GM18520 (cell line): ENCODE measurements around the gene TTC1.

ENCODE experiments used
- ATAC-seq: cut with Tn5 transposase; IDR thresholded peaks from one replicate; pipeline ENCODE4 v1.9.1; 2021; ENCODE audit not compliant: unreplicated experiment

Gene TTC1

GRCh38 chr5:160082614-160083500 is 73.9 kb downstream of the TTC1 start:
- no peak for ATAC-seq

- no peak for ATAC-seq
Measured at GRCh38 chr5:160083501-160083900, 74.6 kb downstream of the TTC1 start.

- no peak for ATAC-seq
Measured at GRCh38 chr5:160084144-160084543, 75.2 kb downstream of the TTC1 start.

DNA sequence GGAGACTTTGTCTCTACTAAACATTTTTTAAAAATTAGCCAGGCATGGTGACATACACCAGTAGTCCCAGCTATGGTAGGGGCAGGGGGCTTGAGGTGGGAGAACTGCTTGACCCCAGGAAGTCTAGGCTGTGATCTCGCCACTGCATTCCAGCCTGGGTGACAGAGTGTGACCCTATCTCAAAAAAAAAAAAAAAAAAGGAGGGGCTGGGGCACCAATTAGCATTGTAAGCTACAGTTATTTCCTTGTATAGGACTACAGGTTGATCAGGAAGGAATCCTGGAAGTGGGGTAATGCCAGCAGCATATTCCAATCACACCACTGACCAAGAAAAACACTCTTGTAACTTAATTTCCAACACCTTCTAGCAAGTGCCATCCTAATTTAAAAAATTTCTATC is 78.3 kb downstream of the TTC1 start:
- ATAC-seq, result no peak

DNA sequence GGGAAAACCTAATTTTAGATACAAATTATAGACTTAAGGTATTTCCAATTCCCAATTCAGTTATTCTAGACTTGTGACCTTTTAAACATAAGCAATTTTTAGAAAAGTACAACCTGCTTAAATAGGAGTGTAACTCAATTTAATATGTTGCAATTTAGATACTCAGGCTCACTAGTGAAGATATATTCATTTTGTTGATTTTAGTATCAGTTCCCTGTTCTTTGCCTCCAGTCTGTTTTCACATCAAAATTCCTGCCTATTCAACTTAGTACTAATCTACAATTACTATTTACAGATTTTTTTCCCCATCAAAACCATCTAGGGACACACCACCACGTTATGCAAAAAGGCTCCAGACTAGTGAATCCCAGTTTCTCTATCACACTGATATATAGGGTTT is 79.9 kb downstream of the TTC1 start:
- ATAC-seq, result no peak

- ATAC-seq, result no peak
Measured at GRCh38 chr5:160089531-160089930, 80.6 kb downstream of the TTC1 start.

GRCh38 chr5:160090059-160090458 is 81.1 kb downstream of the TTC1 start:
- ATAC-seq, result no peak

GRCh38 chr5:160092514-160092913 is 83.6 kb downstream of the TTC1 start:
- ATAC-seq, result no peak

DNA sequence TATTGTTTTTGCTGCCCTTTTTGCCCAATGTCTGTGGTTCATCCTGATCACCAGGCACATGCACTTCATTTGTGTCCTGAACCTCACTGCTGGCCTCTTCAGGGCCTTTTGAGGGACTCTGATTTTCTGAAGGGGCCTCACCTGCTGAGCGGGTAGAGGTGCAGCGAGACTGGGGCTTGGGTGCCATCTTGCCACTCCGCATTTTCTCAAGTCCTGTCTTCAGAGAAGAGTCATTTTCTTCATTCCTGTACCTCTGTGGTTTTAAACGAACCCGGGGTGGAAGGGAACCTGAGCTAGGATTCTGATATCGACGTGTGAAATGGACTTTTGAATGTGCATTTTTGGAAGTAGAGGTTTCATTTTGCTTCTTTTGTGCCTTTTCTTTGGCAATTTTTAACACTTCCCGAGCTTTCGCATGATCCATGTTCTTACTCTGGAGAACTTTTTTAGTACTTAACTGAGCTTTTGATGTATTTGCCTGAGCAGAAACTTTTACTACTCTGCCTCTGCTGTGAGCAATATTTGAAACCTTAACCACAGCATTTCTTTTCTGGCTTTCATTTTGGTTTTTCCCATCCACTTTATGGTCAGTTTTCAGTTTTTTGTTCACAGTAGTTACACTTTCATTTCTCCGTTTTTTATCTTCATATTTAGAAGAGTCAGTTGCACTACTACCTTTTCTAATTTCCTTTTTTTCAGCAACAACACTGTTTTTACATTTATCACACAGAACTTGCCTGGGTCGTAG is 84.2 kb downstream of the TTC1 start:
- peak; percentile 50 for ATAC-seq

GRCh38 chr5:160096178-160096577 is 87.2 kb downstream of the TTC1 start:
- no peak for ATAC-seq

DNA sequence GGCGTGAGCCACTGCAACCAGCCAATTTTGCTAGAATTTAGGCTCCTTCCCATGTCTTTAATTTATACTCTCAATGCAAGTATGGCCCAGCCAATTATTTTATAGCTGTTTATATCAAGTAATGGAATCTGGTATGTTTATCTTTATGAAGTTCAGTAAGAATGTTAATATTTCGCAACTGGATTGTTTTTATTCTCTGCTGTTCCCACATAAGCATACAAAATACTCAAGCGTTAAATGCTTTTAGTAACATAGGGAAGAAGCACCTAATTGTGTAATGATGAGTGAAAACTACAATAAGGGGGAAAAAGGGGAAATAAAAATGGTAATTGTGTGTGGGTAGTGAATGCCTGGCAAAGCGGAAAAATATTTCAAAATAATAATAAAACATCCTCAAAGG is 89.1 kb downstream of the TTC1 start:
- ATAC-seq, result no peak

GRCh38 chr5:160105686-160106360 is 96.9 kb downstream of the TTC1 start:
- peak; percentile 68 for ATAC-seq

- ATAC-seq, result no peak
Measured at GRCh38 chr5:160108124-160108523, 99.2 kb downstream of the TTC1 start.
